ENCODE measurements around the gene CCDC85C. TPM values are rescaled to one million over a fixed set of nuclear protein-coding genes. Genes with fewer than 3 reads are reported as not detected.

Gene CCDC85C
- total RNA-seq, 1 donor from 2014 or later, result 4.4 TPM

DNA sequence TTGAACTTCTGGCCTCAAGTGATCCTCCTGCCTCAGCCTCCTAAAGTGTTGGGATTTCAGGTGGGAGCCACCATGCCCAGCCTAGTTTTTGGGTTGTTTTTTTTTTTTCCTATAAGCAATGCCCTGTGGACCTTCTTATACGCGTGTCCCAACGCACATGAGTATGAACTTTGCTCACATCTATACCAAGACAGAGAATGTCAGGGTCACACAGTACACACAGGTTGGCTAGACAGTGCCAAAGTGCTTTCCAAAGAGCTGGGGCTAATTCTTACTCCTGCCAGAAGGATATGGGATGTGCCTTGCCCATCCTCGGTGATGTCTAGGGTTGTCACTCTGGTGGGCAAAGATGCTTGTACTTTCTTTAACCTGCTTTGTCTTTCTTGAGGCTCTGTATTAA lies 7.6 kb upstream of the CCDC85C start:
- no peaks in the 10 kb centered on the region for H3K36me3 Mint-ChIP-seq (ENCODE audit: unreplicated experiment)
- DNase-seq (ENCODE audit: extremely low spot score, unreplicated experiment), result no peak
- no peaks in the 10 kb centered on the region for H3K27me3 Mint-ChIP-seq (ENCODE audit: unreplicated experiment)
- no peak overlapping the region for H3K4me3 Mint-ChIP-seq (ENCODE audit: unreplicated experiment)
- no peak overlapping the region for H3K27ac Mint-ChIP-seq (ENCODE audit: unreplicated experiment)
- TF ChIP-seq, protein P1, sequence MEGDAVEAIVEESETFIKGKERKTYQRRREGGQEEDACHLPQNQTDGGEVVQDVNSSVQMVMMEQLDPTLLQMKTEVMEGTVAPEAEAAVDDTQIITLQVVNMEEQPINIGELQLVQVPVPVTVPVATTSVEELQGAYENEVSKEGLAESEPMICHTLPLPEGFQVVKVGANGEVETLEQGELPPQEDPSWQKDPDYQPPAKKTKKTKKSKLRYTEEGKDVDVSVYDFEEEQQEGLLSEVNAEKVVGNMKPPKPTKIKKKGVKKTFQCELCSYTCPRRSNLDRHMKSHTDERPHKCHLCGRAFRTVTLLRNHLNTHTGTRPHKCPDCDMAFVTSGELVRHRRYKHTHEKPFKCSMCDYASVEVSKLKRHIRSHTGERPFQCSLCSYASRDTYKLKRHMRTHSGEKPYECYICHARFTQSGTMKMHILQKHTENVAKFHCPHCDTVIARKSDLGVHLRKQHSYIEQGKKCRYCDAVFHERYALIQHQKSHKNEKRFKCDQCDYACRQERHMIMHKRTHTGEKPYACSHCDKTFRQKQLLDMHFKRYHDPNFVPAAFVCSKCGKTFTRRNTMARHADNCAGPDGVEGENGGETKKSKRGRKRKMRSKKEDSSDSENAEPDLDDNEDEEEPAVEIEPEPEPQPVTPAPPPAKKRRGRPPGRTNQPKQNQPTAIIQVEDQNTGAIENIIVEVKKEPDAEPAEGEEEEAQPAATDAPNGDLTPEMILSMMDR (IDR thresholded peaks at IDR 0.05), result no peak
- no peaks in the 10 kb centered on the region for H3K9me3 Mint-ChIP-seq (ENCODE audit: unreplicated experiment)
- peaks cover 32% of the 10 kb centered on the region for H3K4me1 Mint-ChIP-seq (ENCODE audit: unreplicated experiment)

DNA sequence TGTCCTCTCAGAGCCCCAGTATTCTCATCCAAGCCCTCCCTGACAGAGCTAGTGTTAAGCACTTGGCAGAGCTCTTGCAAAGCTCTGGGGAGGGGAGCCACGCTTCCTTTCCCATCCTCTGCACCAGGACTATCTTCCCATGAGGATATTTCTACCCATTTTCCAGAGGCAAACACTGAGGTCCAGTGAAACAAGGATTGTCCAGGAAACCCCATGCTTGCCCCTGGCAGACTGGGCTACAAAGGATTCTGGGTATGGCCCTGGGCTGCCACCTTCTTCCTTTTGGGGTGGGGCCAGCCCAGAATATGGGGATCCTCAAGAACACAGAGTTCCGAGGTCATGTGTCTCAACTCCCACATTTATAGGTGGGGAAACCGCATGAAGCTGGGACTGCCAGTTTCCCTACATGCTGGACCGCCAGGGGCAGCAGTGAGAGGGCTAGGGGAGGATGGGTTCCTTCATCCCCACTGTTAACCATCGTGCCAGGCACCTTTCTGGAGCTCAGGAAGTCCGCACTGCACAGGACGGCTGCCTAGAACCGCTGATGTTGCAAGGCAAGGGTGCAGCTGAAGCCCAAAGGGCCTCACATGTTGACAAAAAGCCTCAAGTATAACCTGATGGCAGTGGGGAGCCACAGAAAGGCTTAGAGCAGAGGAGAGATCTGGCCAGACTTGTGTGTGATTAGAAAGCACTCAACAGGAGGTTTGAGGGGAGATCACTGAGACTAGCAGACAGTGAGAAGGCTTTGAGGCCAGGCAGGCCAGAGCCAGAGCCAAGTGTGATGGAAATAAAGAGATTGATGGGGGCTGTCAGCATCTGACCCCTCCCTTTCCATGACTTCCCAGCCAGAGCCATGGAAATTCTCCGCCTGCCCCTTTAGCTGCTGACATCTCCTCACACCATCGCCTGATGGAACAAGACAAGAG lies 5.5 kb upstream of the CCDC85C start:
- Mint-ChIP-seq H3K9me3 (ENCODE audit: unreplicated experiment) (no peaks in the 10 kb centered on the region), H3K27ac (ENCODE audit: unreplicated experiment) (no peak overlapping the region), H3K4me3 (ENCODE audit: unreplicated experiment) (no peak overlapping the region), H3K4me1 (ENCODE audit: unreplicated experiment) (peaks cover 19% of the 10 kb centered on the region), H3K27me3 (ENCODE audit: unreplicated experiment) (no peaks in the 10 kb centered on the region), H3K36me3 (ENCODE audit: unreplicated experiment) (no peaks in the 10 kb centered on the region)
- TF ChIP-seq, protein P1 (IDR thresholded peaks at IDR 0.05), result no peak
- no peak for DNase-seq (ENCODE audit: extremely low spot score, unreplicated experiment)

DNA sequence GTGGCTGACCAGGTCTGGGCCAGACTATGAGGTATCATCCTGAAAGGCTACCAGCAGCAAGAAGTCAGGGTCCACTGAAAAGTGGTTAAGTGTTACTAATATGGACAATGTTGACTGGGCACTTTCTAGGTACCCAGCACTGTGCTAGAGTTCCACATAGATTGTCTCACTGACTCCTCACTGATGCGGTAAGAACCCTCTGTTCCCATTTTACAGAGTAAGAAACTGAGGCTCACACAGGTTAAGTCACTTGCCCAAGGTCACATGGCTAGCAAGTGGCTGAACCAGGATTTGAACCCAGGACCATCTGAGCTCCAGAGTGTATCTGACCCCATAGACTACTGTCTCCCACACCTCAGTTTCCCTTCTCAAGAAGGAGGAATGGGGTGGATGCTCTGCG lies 4.6 kb upstream of the CCDC85C start:
- Mint-ChIP-seq H3K27me3 (ENCODE audit: unreplicated experiment) (no peaks in the 10 kb centered on the region), H3K4me3 (ENCODE audit: unreplicated experiment) (no peak overlapping the region), H3K9me3 (ENCODE audit: unreplicated experiment) (no peaks in the 10 kb centered on the region), H3K4me1 (ENCODE audit: unreplicated experiment) (peaks cover 19% of the 10 kb centered on the region), H3K36me3 (ENCODE audit: unreplicated experiment) (no peaks in the 10 kb centered on the region), H3K27ac (ENCODE audit: unreplicated experiment) (no peak overlapping the region)
- TF ChIP-seq, protein P1 (IDR thresholded peaks at IDR 0.05), result no peak
- no peak for DNase-seq (ENCODE audit: extremely low spot score, unreplicated experiment)

DNA sequence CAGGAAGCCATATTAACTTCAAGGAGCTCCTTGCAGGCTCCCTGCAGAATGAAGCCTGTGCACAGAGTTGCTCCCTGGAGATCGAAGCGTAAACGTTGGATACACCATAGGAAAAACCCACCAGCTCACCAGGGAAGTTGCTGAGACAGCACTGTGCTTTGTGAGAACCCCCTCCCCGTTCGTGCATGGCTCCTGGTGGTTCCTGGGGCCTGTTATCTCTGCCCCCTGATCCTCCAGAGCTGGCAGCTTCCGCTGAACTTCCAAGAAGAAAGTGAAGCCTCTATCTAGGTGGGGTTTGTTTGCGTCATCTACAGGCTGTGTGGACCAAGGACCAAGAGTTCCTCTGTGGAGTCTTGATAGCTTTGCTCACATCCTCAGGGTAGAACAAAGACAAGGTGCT lies 2.4 kb upstream of the CCDC85C start:
- no peaks in the 10 kb centered on the region for H3K27me3 Mint-ChIP-seq (ENCODE audit: unreplicated experiment)
- DNase-seq (ENCODE audit: extremely low spot score, unreplicated experiment), result no peak
- H3K36me3 Mint-ChIP-seq (ENCODE audit: unreplicated experiment), result no peaks in the 10 kb centered on the region
- H3K4me1 Mint-ChIP-seq (ENCODE audit: unreplicated experiment), result peaks cover 19% of the 10 kb centered on the region
- H3K4me3 Mint-ChIP-seq (ENCODE audit: unreplicated experiment), result no peak overlapping the region
- H3K27ac Mint-ChIP-seq (ENCODE audit: unreplicated experiment), result no peak overlapping the region
- no peaks in the 10 kb centered on the region for H3K9me3 Mint-ChIP-seq (ENCODE audit: unreplicated experiment)
- TF ChIP-seq, protein P1 (IDR thresholded peaks at IDR 0.05), result no peak

DNA sequence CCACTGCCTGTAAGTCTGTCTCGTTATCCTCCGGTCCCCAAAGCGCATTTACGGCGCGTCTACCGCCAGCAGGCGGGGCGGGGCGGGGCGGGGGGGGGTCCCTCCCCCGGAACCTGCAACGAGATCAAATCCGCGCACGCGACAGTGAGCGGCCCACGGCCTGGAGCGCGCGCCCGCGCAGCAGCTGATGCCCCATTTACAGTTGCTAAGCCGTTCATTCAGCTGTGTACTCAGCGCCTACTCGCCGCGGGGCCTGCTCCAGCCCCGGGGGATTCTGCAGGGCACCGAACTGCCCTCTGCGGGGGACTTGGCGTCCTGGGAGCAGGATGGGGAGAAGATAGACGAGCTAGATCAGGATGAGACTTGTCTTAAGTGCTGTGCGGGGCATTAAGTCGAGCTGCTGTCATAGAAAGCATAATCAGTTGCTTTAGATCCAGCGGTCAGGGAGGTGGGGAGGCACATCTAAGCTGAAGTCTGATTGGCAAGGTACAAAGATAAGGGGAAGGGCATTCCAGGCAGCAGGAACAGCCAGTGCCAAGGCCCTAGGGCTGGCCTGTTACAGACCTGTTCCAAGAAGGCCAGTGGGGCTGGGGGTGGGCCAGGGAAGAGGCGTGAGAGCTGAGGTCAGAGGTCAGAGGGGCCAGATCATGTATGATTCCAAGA lies 1.4 kb upstream of the CCDC85C start:
- TF ChIP-seq, protein P1 (IDR thresholded peaks at IDR 0.05), result no peak
- H3K4me3 Mint-ChIP-seq (ENCODE audit: unreplicated experiment), result peak overlapping the region; percentile 81
- no peaks in the 10 kb centered on the region for H3K36me3 Mint-ChIP-seq (ENCODE audit: unreplicated experiment)
- H3K4me1 Mint-ChIP-seq (ENCODE audit: unreplicated experiment), result peaks cover 26% of the 10 kb centered on the region
- H3K9me3 Mint-ChIP-seq (ENCODE audit: unreplicated experiment), result no peaks in the 10 kb centered on the region
- DNase-seq (ENCODE audit: extremely low spot score, unreplicated experiment), result no peak
- H3K27ac Mint-ChIP-seq (ENCODE audit: unreplicated experiment), result peak overlapping the region; percentile 36
- no peaks in the 10 kb centered on the region for H3K27me3 Mint-ChIP-seq (ENCODE audit: unreplicated experiment)
